ELF-1 (cell line): Measurements from ENCODE around the gene ERC2.

Experiments
- DNase-seq: peaks from one replicate; pipeline ENCODE4 v3.0.0-alpha.2; 2016; ENCODE audit warnings: low read depth, low spot score

ERC2 gene

GRCh38 chr3:56189536-56189935, 278.7 kb downstream of the ERC2 start:
- DNase-seq, result no peak

GRCh38 chr3:56188201-56188600, 280.1 kb downstream of the ERC2 start:
- no peak for DNase-seq

GRCh38 chr3:56187051-56187450, 281.2 kb downstream of the ERC2 start:
- DNase-seq, result no peak

- no peak for DNase-seq
These were observed 282.4 kb downstream of the ERC2 start for GRCh38 chr3:56185827-56186226.

DNA sequence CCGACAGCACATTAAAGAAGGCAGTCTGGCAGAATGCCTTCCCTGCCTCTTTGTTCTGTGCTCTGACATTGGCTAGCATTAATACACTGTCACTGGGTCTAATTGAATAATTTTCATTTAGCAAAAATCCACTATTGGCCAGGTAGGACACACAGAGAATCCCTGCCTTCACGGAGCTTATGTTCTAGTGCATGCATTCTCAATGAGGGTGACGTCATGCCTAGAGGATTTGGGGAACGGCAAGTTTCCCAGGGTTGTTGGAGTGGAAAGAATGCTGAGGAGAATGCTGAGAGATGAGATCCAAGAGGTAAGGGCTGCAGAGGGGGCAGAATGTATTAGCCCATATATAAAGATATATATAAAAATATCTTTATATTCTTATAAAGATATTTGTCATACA, 284.7 kb downstream of the ERC2 start:
- DNase-seq, result no peak

DNA sequence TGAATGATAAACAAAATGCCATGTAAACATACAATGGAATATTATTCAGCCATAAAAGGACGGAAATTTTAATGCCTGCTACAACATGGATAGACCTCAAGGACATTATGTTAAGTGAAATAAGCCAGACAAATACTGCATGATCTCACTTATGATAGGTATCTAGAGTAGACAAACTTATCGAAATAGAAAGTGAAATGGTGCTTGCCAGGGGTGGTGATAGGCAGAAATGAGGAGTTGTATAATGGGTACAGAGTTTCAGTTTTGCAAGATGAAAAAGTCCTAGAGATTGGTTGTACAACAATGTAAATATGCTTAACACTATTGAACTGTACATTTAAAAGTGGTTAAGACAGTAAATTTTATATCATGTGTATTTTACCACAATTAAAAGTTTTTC, 287.8 kb downstream of the ERC2 start:
- DNase-seq, result no peak

GRCh38 chr3:56173601-56174000, 294.7 kb downstream of the ERC2 start:
- DNase-seq, result no peak

- no peak for DNase-seq
These were observed 303.8 kb downstream of the ERC2 start for GRCh38 chr3:56164436-56164835.

DNA sequence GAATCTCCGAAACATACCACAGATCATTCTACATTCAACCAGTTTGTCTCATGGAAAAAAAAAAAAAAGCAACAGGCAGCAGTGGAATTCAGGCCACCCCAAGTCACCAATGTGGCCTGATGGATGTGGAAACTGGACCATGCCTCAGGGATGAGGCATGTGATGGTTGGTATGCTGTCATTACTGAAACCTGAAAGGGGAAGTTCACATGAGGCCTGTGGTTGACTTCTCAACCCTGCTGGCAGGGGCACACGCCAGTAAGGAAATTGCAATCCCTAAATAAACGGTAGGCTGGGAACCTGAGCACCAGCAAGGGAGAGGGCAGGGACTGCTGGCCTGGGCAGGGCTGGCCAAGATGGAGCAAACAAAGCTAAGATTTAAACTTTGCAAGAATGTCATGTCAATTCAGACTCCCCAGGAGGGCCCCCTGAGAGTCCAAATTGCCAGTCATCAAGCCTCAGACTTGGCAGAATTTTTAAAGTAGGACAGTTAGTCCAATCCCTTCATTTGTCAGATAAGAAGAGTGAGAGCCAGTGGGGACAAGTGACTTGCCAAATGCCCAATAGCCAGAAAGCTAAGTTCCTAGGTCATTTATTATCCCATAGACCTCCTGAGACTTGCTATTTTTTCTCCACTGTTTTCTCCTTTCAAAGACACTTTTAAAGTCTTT, 310.4 kb downstream of the ERC2 start:
- peak; percentile 12 for DNase-seq

DNA sequence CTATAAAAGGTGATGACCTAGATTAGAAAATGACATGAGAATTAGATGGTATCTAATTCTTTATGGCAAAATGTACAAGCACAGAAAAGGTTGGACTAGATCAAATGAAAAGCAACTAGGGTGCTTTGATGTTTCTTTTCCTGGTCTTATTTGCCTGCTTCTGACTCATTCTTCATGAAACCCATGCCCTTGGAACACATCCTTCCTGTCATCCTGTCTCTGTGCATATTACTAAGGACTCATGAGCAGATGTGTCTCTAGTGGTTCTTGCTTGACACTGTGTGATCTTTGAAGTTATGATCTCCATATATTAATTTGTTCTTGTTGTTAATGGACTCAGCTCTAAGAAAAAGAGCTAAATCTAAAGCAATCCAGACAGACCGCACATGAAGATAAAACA, 314.0 kb downstream of the ERC2 start:
- no peak for DNase-seq

DNA sequence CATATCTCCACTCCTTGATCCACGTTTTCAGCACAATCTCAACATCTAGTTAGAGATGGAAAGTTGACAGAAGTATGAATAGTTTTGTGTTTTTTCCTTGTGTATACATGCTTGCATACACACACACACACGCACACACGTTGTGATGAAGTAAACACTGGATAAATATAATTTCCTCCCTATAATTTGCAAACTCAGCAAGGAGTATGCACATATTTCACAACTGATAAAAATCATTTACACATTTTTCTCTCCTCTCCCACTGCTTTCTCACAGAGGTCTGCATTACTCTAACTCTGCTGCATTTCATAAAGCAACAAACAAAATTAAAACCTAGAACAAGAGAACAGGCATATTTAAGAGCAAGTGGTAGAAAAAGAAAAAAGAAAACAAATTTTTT, 320.9 kb downstream of the ERC2 start:
- DNase-seq, result no peak

GRCh38 chr3:56145410-56145809, 322.9 kb downstream of the ERC2 start:
- no peak for DNase-seq

- DNase-seq, result no peak
These were observed 323.5 kb downstream of the ERC2 start for GRCh38 chr3:56144805-56145204.

DNA sequence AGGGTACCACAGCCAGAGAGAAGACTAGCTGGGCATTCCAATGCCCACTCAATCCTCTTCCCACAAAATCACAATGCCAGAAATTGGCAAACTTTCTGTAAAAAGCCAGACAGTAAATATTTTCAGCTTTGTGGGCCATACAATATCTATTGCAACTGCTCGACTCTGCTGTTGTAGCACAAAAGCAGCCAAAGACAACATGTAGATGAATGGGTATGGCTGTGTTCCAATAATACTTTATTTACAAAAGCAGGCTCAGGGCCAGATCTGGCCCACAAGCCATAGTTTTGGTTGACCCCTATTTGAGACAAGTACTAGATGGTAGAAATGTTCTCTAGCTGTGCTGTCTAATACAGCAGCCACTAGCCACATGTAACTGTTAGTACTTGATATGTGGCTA, 330.9 kb downstream of the ERC2 start:
- DNase-seq, result no peak

- no peak for DNase-seq
These were observed 331.8 kb downstream of the ERC2 start for GRCh38 chr3:56136514-56136913.

DNA sequence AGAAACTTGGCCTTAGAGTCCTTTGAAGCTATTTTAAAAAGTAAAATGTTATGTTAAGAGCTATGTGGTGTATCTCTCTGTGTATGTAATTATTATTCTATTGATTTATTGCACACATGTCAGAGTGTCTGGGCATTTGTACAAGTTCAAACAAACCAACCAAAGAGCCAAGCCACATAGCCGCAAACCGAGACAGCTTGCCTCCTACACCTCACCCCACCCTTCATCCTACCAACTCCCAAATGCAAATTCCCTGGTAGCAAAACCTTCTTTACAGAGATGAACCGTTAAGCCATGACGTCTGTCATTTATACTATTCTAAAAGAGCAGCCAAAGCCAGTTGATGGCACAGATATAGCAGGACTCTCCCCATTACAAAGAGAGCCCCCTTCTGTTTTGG, 332.3 kb downstream of the ERC2 start:
- DNase-seq, result no peak

GRCh38 chr3:56133423-56133822, 334.8 kb downstream of the ERC2 start:
- no peak for DNase-seq

- no peak for DNase-seq
These were observed 335.5 kb downstream of the ERC2 start for GRCh38 chr3:56132762-56133161.

GRCh38 chr3:56131974-56132590, 336.2 kb downstream of the ERC2 start:
- DNase-seq, result peak; percentile 78

- DNase-seq, result no peak
These were observed 338.2 kb downstream of the ERC2 start for GRCh38 chr3:56130036-56130435.

- no peak for DNase-seq
These were observed 341.6 kb downstream of the ERC2 start for GRCh38 chr3:56126632-56127031.

DNA sequence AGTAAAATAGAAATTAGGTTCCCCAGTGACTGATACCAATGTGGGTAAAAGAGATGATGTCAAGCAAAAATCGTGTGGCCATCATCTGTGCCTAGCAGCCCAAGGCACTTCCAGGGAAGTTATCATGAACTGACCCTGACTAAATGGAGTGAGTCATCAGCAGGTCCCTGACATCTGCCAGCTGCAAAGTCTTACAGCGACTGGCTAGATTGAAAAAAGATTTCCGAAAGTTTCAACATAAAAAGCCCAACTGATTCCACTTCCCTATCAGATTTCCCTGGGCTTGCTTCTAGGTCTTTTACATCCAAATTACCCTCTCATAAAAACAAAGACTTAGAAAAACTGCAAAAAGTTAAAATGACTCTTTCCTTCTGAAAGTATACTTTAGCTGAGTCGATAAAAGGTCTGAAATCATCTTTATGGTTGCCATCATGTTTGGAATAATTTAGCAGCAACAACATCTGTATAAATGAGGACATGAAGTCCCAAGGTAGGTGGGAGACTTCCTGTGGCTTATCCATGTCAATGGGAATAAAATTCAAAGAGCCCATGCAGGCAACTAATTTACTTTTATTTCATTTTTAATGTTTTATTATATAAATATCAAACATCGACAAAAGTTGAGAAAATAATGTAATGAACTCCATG, 342.8 kb downstream of the ERC2 start:
- DNase-seq, result peak; percentile 52

- no peak for DNase-seq
These were observed 343.7 kb downstream of the ERC2 start for GRCh38 chr3:56124546-56124945.
